Measurements from ENCODE around the gene YIF1B. TPM values are rescaled to one million over a fixed set of nuclear protein-coding genes. Genes with fewer than 3 reads are reported as not detected.

Gene YIF1B
- total and polyA plus RNA-seq, 9 of the 15 experiments (the other 6 are each of a cell fraction or from before 2014, with no cell fraction given): 8.5 to 586 (median 323) TPM

DNA sequence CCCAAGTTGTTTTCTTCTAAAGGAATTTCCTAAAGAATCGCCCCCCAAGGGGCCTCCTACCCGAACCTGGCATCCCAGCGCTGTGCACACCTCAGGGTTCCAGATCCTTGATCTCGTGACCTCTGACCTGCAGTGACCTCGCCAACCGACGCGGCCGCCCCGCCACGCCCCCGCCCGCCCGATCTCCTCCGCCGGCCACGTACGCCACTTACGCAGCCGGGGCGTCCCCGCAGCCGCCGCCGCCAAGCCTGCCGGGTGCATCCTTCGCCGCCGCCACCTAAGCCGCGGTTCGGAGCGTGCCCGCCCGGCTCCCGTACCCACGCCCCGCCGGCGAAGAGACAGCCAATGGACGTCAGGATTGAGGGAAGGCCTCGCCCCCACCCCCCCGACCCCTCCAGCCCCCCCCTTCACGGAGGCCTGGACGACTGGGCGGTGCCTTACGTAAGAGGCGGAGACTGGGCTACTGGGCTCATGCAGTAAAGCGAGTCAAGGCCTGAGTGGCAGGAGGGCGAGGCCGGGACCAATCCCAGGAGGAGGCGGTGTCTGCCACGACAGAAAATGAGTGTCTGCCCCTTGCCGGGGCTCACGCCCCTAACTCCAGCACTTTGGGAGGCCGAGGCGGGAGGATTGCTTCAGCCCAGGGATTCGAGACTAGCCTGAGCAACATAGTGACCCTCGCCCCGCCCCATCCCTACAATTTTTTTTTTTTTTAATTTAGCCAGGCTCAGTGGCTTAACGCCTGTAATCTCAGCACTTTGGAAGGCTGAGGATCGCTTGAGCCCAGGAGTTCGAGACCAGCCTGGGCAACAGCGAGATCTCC lies at the start of gene YIF1B (continued):
- TF ChIP-seq, protein P1, sequence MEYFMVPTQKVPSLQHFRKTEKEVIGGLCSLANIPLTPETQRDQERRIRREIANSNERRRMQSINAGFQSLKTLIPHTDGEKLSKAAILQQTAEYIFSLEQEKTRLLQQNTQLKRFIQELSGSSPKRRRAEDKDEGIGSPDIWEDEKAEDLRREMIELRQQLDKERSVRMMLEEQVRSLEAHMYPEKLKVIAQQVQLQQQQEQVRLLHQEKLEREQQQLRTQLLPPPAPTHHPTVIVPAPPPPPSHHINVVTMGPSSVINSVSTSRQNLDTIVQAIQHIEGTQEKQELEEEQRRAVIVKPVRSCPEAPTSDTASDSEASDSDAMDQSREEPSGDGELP (CRISPR knock-in tag; IDR thresholded peaks at IDR 0.05; ENCODE audit: borderline replicate concordance): peak; percentile 14; the same call in 1 of the 2 replicates
- TF ChIP-seq DPF2 (IDR thresholded peaks at IDR 0.05): peak; percentile 67
- 0 out of 4 replicates have a peak, but pooled peaks of 1 of the 2 experiments have one; percentile 51 for TF ChIP-seq KDM4B (IDR thresholded peaks at IDR 0.05; ENCODE audit: borderline replicate concordance in 2 of 2, low read depth in 1 of 2)
- 0 out of 4 replicates have a peak, but pooled peaks of 1 of the 2 experiments have one; percentile 40 for TF ChIP-seq UBTF (IDR thresholded peaks at IDR 0.05; ENCODE audit: borderline replicate concordance in 1 of 2, low read depth in 2 of 2, low read length in 2 of 2)
- peak; percentile 68 for TF ChIP-seq PBX2 (CRISPR knock-in tag; IDR thresholded peaks at IDR 0.05; ENCODE audit: low read depth)
- peak; percentile 64 for TF ChIP-seq PBX2 (tag; conservative IDR thresholded peaks at IDR 0.05; ENCODE audit: low read depth)
- peak; percentile 95 for TF ChIP-seq ZNF384 (IDR thresholded peaks at IDR 0.05; ENCODE audit: low read depth, low read length)
- TF ChIP-seq GMEB1 (CRISPR knock-in tag; IDR thresholded peaks at IDR 0.05): peak; percentile 60
- TF ChIP-seq ZBTB7A (IDR thresholded peaks at IDR 0.05; ENCODE audit: borderline replicate concordance, control insufficient read depth, low read depth, low read length): peak; percentile 83
- TF ChIP-seq CAMTA2 (CRISPR knock-in tag; conservative IDR thresholded peaks at IDR 0.05): no peak
- peak; percentile 1 for TF ChIP-seq SAP30 (IDR thresholded peaks at IDR 0.05; ENCODE audit: borderline replicate concordance, insufficient read depth, low read depth, low read length, poor library complexity, severe bottlenecking)
- TF ChIP-seq CEBPG (CRISPR knock-in tag; IDR thresholded peaks at IDR 0.05): peak; percentile 62
- peak; percentile 66 to 82 for TF ChIP-seq CEBPG (tag; conservative IDR thresholded peaks at IDR 0.05 in 1 of 2, IDR thresholded peaks at IDR 0.05 in 1 of 2)
- TF ChIP-seq, protein P2, sequence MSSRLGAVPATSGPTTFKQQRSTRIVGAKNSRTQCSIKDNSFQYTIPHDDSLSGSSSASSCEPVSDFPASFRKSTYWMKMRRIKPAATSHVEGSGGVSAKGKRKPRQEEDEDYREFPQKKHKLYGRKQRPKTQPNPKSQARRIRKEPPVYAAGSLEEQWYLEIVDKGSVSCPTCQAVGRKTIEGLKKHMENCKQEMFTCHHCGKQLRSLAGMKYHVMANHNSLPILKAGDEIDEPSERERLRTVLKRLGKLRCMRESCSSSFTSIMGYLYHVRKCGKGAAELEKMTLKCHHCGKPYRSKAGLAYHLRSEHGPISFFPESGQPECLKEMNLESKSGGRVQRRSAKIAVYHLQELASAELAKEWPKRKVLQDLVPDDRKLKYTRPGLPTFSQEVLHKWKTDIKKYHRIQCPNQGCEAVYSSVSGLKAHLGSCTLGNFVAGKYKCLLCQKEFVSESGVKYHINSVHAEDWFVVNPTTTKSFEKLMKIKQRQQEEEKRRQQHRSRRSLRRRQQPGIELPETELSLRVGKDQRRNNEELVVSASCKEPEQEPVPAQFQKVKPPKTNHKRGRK (tag; IDR thresholded peaks at IDR 0.05): no peak
- peak in 1 of 2 experiments; percentile 31; a peak in 1 of 4 replicates for TF ChIP-seq HDAC1 (IDR thresholded peaks at IDR 0.05)

All from K562 (cell line).